GM21786 (cell line): ENCODE results near the gene BPIFB2.

Experiments used
- ATAC-seq: cut with Tn5 transposase; IDR thresholded peaks from one replicate; pipeline ENCODE4 v1.9.1; 2021; ENCODE audit not compliant: unreplicated experiment

BPIFB2 gene

GRCh38 chr20:33067806-33068205 is 60.3 kb downstream of the BPIFB2 start:
- no peak for ATAC-seq

- no peak for ATAC-seq
These were observed 60.9 kb downstream of the BPIFB2 start for GRCh38 chr20:33068251-33068939.

- ATAC-seq = no peak
These were observed 62.2 kb downstream of the BPIFB2 start for GRCh38 chr20:33069673-33070072.

GRCh38 chr20:33070111-33071053 is 62.9 kb downstream of the BPIFB2 start:
- no peak for ATAC-seq

GRCh38 chr20:33071198-33071597 is 63.7 kb downstream of the BPIFB2 start:
- no peak for ATAC-seq

- ATAC-seq = no peak
These were observed 64.9 kb downstream of the BPIFB2 start for GRCh38 chr20:33072362-33072761.

GRCh38 chr20:33072813-33073212 is 65.3 kb downstream of the BPIFB2 start:
- no peak for ATAC-seq
